Tibial nerve (tissue), 4 donors: ENCODE data around the gene SPDYE8. TPM values are rescaled to one million over a fixed set of nuclear protein-coding genes. Genes with fewer than 3 reads are reported as not detected.
"Not testable (repeated sequence)": the region's sequence is repeated elsewhere in the genome, so short reads cannot be mapped to it uniquely, and the experiment has no call there.

Experiments
- DNase-seq, 2 donors: peaks; one replicate each; pipeline ENCODE4 v3.0.0-alpha.2; 2019; ENCODE audit warnings: low spot score in 2 of 2
- H3K27ac ChIP-seq, 4 donors: fragments of 200-600 bp; sonication (generic) in 3 of 4; one replicate each; pipeline ENCODE4 v1.5.1; 2017 to 2019; ENCODE audit warnings: mild to moderate bottlenecking in 1 of 4
- H3K27me3 ChIP-seq, 2 donors: fragments of 200-600 bp; sonication (generic) in 1 of 2; one replicate each; pipeline versions ENCODE4 v1.5.1 to v1.6.0; 2017 to 2019
- H3K36me3 ChIP-seq, 3 donors: fragments of 200-600 bp; sonication (generic); one replicate each; pipeline ENCODE4 v1.5.1; 2018 to 2019
- H3K4me1 ChIP-seq, 4 donors: fragments of 200-600 bp; sonication (generic) in 3 of 4; one replicate each; pipeline ENCODE4 v1.5.1; 2017 to 2019
- H3K4me3 ChIP-seq, 4 donors: fragments of 200-600 bp; sonication (generic) in 3 of 4; one replicate each; pipeline ENCODE4 v1.5.1; 2017 to 2019; ENCODE audit warnings: mild to moderate bottlenecking in 1 of 4, moderate library complexity in 1 of 4
- H3K9me3 ChIP-seq, 4 donors: fragments of 200-600 bp; sonication (generic) in 3 of 4; one replicate each; pipeline ENCODE4 v1.5.1; 2017 to 2019
- EP300 ChIP-seq, 2 donors: sonication (generic); formaldehyde crosslinking; IDR thresholded peaks; one replicate each; pipeline ENCODE4 v1.6.1; 2017; ENCODE audit warnings: antibody characterized with exemption in 2 of 2, mild to moderate bottlenecking in 1 of 2
- POLR2A ChIP-seq, 2 donors: fragments of 450-650 bp; IDR thresholded peaks; one replicate each; pipeline ENCODE4 v1.6.1; 2017; ENCODE audit warnings: antibody characterized with exemption in 2 of 2, mild to moderate bottlenecking in 2 of 2, moderate library complexity in 2 of 2
- WGBS, 2 donors: methylation state at CpG; one replicate each; pipeline ENCODE4 v1.1.5; 2018; 5-methylcytosine and 5-hydroxymethylcytosine counted together
- total RNA-seq, 4 donors: library from RNA; depleted of rRNA; stranded (reverse); fragments of >200 nt; gene quantifications; one replicate each; pipeline ENCODE4 v1.1.0, GENCODE V29; 2016
- TF ChIP-seq, protein P1 (sequence below), 5 experiments: fragments of 200-600 bp in 3 of 5; fragments of 450-650 bp in 2 of 5; sonication (generic) in 3 of 5; IDR thresholded peaks; one replicate each; pipeline ENCODE4 v1.5.1; 2016 to 2019; ENCODE audit warnings: antibody characterized with exemption in 5 of 5, mild to moderate bottlenecking in 3 of 5, moderate library complexity in 2 of 5

Gene SPDYE8, protein sequence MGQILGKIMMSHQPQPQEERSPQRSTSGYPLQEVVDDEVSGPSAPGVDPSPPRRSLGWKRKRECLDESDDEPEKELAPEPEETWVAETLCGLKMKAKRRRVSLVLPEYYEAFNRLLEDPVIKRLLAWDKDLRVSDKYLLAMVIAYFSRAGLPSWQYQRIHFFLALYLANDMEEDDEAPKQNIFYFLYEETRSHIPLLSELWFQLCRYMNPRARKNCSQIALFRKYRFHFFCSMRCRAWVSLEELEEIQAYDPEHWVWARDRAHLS
- total RNA-seq = not detected

DNA sequence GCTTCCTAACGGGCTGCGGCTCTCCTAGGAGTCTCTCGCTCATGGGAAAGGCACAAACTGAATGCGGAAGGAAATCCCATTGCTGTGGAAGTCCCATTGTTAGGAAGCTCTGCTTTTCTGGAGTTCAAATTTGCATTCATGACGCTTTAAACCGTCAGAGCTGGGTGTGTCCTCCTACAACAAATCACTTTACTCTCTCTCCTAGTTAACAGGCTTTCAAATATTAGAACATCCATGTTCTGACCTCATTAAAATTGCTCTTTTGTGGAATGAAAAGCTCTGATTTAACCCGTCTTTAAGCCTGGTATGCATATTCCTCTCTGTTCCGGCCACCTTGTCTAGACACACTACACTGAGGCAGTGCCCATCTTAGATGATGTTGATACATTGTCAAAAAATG is at the start of gene SPDYE8:
TSS of gene SPDYE8 (minus strand) at position 101 of the 400 bp plus-strand sequence. CDS start 1,800 bp downstream, outside the sequence.
- DNase-seq, H3K27ac ChIP-seq, H3K9me3 ChIP-seq, H3K4me1 ChIP-seq, H3K27me3 ChIP-seq, H3K4me3 ChIP-seq, H3K36me3 ChIP-seq: not testable (repeated sequence)
- no CpG with 5 or more reads among the region's 8 CpGs for WGBS, 2 donors

DNA sequence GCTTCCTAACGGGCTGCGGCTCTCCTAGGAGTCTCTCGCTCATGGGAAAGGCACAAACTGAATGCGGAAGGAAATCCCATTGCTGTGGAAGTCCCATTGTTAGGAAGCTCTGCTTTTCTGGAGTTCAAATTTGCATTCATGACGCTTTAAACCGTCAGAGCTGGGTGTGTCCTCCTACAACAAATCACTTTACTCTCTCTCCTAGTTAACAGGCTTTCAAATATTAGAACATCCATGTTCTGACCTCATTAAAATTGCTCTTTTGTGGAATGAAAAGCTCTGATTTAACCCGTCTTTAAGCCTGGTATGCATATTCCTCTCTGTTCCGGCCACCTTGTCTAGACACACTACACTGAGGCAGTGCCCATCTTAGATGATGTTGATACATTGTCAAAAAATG is 28.2 kb upstream of the SPDYE8 start, which contains the start of gene SPDYE11:
TSS of gene SPDYE11 (minus strand) at position 101 of the 400 bp plus-strand sequence. CDS start 1,800 bp downstream, outside the sequence.
- WGBS, 2 donors = no CpG with 5 or more reads among the region's 8 CpGs
- DNase-seq, H3K9me3 ChIP-seq, H3K27me3 ChIP-seq, H3K36me3 ChIP-seq, H3K4me3 ChIP-seq, H3K4me1 ChIP-seq, H3K27ac ChIP-seq: not testable (repeated sequence)

DNA sequence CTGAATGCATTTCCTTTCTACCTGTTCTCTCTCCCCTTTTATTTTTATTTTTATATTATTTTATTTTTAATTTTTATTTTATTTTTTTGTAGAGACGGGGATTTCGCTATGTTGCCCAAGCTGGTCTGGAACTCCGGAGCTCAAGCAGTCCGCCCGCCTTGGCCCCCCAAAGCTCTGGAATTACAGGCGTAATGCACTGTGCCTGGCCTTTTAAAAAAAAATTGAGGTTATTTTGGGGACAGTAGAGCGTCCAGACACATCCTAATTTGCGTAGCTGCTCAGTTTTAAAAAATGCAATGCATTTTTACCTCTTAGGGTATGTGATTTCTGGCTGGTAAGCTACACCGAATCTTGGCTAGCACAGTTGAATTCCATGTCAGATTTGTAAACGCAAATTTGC is 23.1 kb downstream of the SPDYE8 start:
- H3K36me3 ChIP-seq, H3K27me3 ChIP-seq, H3K9me3 ChIP-seq: not testable (repeated sequence)
- peak overlapping the region in 3 of 4 donors; percentile 21 to 64 (median 22) for H3K4me3 ChIP-seq
- WGBS, 2 donors = 16 to 21% methylated on average over 10 of the region's 10 CpGs
- peaks cover 0 to 11% (median 2%) of the 10 kb centered on the region in 4 donors for H3K4me1 ChIP-seq
- H3K27ac ChIP-seq = peak overlapping the region in 2 of 4 donors; percentile 50 to 86
- DNase-seq = peak in 1 of 2 donors; percentile 12

DNA sequence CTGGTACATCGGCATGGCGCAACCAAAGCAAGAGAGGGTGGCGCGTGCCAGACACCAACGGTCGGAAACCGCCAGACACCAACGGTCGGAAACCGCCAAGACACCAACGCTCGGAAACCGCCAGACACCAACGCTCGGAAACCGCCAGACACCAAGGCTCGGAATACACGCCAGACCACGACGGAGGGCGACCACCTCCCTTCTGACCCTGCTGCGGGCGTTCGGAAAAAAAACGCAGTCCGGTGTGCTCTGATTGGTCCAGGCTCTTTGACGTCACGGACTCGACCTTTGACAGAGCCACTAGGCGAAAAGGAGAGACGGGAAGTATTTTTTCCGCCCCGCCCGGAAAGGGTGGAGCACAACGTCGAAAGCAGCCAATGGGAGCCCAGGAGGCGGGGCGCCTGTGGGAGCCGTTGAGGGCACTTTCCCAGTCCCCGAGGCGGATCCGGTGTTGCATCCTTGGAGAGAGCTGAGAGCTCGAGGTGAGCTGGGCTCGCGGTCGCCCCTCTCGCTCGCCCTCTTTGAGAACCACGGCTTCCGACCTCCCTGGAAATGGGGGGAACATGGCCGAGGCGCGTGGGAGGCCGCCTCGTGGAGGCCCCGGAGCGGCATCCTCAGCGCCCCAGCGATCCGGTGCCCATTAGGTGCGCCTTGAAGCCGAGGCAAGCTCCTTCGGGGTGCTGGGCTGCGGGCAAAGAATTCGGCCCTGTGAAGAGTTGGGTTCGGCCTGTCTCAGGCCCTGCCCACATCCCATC is 23.7 kb downstream of the SPDYE8 start:
- TF ChIP-seq POLR2A (IDR thresholded peaks at IDR 0.05) (peak; percentile 38 to 78), EP300 (IDR thresholded peaks at IDR 0.05) (peak in 1 of 2 donors; percentile 88)
- TF ChIP-seq, protein P1, sequence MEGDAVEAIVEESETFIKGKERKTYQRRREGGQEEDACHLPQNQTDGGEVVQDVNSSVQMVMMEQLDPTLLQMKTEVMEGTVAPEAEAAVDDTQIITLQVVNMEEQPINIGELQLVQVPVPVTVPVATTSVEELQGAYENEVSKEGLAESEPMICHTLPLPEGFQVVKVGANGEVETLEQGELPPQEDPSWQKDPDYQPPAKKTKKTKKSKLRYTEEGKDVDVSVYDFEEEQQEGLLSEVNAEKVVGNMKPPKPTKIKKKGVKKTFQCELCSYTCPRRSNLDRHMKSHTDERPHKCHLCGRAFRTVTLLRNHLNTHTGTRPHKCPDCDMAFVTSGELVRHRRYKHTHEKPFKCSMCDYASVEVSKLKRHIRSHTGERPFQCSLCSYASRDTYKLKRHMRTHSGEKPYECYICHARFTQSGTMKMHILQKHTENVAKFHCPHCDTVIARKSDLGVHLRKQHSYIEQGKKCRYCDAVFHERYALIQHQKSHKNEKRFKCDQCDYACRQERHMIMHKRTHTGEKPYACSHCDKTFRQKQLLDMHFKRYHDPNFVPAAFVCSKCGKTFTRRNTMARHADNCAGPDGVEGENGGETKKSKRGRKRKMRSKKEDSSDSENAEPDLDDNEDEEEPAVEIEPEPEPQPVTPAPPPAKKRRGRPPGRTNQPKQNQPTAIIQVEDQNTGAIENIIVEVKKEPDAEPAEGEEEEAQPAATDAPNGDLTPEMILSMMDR (IDR thresholded peaks at IDR 0.05) = peak in 1 of 5 experiments; percentile 12
- peak overlapping the region; percentile 55 to 86 (median 62) for H3K4me3 ChIP-seq
- H3K9me3 ChIP-seq, H3K27me3 ChIP-seq, H3K36me3 ChIP-seq: not testable (repeated sequence)
- H3K27ac ChIP-seq = peak overlapping the region; percentile 86 to 96 (median 88)
- 0 to 1% methylated on average over 29 to 39 of the region's 66 CpGs for WGBS, 2 donors
- DNase-seq = peak; percentile 40 to 50
- H3K4me1 ChIP-seq = peaks cover 0 to 11% (median 2%) of the 10 kb centered on the region in 4 donors

DNA sequence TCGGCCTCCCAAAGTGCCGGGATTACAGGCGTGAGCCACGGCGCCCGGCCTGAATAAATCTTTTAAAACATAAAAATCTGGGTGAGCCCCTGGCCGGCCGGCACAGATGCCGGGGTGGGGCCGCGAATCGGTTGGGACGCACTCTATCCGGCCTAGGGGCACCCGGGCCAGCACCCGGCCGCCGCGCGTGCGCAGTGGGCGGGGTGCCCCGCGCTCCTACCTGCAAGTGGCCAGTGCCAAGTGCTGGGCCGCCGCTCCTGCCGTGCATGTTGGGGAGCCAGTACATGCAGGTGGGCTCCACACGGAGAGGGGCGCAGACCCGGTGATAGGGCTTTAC is 24.2 kb downstream of the SPDYE8 start:
- peak; percentile 34 to 55 for DNase-seq
- WGBS, 2 donors = 0% methylated on average over 13 of the region's 30 CpGs; no CpG with 5 or more reads in 1 of the 2 donors
- Histone ChIP-seq H3K4me3 (peak overlapping the region; percentile 55 to 86 (median 62)), H3K27ac (peak overlapping the region; percentile 86 to 96 (median 88)), H3K4me1 (peaks cover 0 to 11% (median 2%) of the 10 kb centered on the region in 4 donors)
- H3K9me3 ChIP-seq, H3K36me3 ChIP-seq, H3K27me3 ChIP-seq: not testable (repeated sequence)

DNA sequence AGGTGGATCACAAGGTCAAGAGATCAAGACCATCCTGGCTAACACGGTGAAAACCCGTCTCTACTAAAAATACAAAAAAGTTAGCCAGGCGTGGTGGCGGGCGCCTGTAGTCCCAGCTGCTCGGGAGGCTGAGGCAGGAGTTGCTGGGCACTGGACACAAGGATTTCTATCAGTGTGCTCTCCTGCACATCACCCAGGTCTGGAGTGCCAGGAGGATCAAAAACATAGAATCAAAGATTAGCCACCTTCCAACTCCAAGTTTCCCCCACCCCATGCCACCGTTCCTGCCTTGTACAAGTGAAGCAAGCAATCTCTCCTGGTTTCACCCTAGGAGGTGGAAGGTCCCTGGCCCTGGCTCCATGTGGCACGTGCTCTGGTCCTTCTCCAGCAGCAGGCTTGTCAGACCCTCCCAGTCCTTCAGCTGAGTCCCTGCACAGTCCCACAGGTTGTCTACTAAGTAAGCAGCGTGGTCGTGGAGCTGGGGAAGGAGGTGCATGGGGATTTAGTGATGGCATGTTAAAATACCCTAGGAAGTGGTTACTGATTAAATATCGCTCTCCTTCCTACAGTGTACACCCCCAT is 31.6 kb downstream of the SPDYE8 start:
- H3K4me1 ChIP-seq, H3K27me3 ChIP-seq, H3K27ac ChIP-seq: not testable (repeated sequence)

DNA sequence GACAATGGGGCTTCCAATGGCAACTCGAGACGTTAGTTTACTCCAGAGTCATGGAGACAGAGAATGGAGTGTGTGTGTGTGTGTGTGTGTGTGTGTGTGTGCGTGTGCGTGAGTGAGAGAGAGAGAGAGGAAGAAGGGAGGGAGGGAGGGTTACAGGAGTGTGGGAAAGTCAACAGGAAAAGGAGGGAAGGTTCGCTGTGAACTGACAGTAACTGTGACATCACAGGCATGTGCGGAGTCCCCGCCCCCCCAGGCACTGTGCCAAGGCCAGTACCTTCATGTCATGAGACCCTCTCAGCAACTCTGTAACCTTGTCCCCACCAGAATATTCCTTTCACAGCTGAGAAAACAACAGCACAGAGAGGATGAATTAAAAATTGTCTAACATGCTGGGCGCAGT is 32.1 kb downstream of the SPDYE8 start:
- not testable (repeated sequence) for DNase-seq, H3K27ac ChIP-seq, H3K36me3 ChIP-seq, H3K27me3 ChIP-seq, H3K4me3 ChIP-seq, H3K9me3 ChIP-seq, H3K4me1 ChIP-seq
- WGBS, 2 donors = 60 to 71% methylated on average over 4 of the region's 8 CpGs

More for the DNA sequence above, 31.6 kb downstream of the SPDYE8 start:
- H3K9me3 ChIP-seq, DNase-seq, H3K36me3 ChIP-seq, H3K4me3 ChIP-seq: not testable (repeated sequence)
- WGBS, 2 donors = no CpG with 5 or more reads among the region's 11 CpGs

DNA sequence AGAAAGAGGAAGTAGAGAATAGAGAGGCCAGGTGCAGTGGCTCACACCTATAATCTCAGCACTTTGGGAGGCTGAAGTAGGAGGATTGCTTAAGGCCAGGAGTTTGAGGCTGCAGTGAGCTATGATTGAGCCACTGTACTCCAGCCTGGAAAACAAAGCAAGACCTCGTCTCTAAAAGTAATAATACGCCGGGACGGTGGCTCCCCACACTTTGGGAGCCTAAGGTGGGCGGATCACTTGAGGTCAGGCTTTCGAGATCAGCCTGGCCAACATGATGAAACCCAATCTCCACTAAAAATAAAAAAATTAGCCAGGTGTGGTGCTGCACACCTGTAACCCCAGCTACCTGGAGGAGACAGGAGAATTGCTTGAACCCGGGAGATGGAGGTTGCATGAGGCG is 34.1 kb downstream of the SPDYE8 start:
- H3K9me3 ChIP-seq, H3K27ac ChIP-seq, H3K4me1 ChIP-seq, H3K27me3 ChIP-seq, H3K4me3 ChIP-seq, DNase-seq, H3K36me3 ChIP-seq: not testable (repeated sequence)
- 95 to 97% methylated on average over 6 of the region's 8 CpGs for WGBS, 2 donors

DNA sequence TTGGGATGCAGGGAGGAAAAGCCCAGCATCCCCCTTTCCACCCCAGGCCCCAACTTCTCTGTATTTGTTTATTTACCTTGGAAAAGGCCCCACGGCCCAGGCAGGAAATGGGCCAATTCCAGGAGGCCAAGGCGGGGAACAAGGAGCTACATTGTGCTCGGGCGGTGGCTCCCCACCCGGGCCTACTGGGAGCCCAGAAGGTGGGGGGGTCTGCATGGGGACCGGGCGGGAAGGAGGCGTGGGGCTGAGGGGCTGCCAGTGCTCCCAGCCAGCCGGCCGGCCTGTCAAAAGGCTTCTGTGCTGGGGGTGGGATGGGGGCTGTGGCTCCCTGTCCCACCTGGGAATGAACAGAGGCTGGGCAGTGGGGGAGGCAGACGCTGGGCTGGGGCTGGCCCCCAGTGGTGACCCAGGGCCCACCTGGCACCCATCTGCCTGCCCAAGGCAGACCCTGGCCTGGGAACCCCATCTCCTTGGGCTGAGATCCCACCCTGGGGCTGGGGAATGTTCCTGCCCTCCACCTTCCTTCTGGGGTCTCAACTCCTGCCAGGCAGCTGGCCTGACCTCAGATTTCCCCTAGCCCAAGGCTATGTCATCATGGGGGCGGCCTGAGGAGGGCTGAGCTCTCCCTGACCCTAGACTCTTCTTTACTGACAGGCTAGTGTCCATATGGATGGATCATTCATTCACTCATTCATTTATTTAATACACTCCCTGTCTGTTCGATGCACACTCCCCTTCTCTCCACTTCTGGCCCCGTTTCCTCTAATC is 39.2 kb downstream of the SPDYE8 start:
- 0% methylated on average over 4 of the region's 14 CpGs; no CpG with 5 or more reads in 1 of the 2 donors for WGBS, 2 donors
- not testable (repeated sequence) for H3K27ac ChIP-seq, H3K27me3 ChIP-seq, H3K9me3 ChIP-seq, H3K4me1 ChIP-seq, H3K4me3 ChIP-seq, H3K36me3 ChIP-seq
- peak in 1 of 2 donors; percentile 13 for DNase-seq

DNA sequence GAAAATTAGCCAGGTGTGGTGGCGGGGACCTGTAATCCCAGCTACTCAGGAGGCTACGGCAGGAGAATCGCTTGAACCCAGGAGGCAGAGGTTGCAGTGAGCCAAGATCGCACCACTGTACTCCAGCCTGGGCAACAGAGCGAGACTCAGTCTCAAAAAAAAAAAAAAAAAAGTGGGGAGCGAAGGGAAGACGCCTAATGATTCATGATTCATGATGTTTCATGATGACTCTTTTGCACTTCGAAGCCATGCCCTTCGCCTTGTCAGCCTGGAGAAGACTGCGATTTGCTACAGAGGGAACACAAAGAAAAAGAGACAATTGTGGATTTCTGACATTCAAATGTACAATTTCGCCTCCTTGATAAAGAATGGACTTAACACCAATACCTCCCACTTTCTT is 47.5 kb downstream of the SPDYE8 start:
- not testable (repeated sequence) for DNase-seq, H3K36me3 ChIP-seq, H3K27me3 ChIP-seq, H3K9me3 ChIP-seq, H3K27ac ChIP-seq, H3K4me1 ChIP-seq, H3K4me3 ChIP-seq
- 88 to 93% methylated on average over 5 to 8 of the region's 11 CpGs for WGBS, 2 donors

DNA sequence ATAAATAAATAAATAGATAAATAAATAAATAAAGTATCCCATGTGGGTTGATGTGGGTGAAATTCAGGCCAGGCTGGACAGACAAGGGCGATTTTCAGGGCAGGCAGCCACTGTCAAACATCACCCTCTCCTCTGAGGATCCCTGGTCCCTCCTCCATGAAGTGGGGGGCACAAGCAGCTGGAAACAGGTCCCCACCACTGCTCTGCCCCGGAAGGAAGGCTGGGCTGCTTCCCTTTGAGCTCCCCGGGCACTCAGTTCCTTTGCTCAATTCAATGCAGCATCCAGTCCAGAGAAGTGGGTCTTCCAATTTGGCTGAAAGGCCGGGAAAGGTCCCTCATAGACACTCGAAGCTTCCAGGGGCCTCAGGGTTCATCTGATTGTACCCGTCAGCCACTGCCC is 49.2 kb downstream of the SPDYE8 start:
- not testable (repeated sequence) for DNase-seq, H3K4me1 ChIP-seq, H3K9me3 ChIP-seq, H3K27ac ChIP-seq, H3K4me3 ChIP-seq, H3K27me3 ChIP-seq, H3K36me3 ChIP-seq
- no CpG with 5 or more reads among the region's 6 CpGs for WGBS, 2 donors
